HG03432 (cell line): Measurements from ENCODE around the gene SCFD2.

ENCODE experiments used
- ATAC-seq: cut with Tn5 transposase; IDR thresholded peaks from one replicate; pipeline ENCODE4 v1.9.1; 2021; ENCODE audit warnings: mild to moderate bottlenecking, moderate library complexity; ENCODE audit not compliant: unreplicated experiment

Gene SCFD2

DNA sequence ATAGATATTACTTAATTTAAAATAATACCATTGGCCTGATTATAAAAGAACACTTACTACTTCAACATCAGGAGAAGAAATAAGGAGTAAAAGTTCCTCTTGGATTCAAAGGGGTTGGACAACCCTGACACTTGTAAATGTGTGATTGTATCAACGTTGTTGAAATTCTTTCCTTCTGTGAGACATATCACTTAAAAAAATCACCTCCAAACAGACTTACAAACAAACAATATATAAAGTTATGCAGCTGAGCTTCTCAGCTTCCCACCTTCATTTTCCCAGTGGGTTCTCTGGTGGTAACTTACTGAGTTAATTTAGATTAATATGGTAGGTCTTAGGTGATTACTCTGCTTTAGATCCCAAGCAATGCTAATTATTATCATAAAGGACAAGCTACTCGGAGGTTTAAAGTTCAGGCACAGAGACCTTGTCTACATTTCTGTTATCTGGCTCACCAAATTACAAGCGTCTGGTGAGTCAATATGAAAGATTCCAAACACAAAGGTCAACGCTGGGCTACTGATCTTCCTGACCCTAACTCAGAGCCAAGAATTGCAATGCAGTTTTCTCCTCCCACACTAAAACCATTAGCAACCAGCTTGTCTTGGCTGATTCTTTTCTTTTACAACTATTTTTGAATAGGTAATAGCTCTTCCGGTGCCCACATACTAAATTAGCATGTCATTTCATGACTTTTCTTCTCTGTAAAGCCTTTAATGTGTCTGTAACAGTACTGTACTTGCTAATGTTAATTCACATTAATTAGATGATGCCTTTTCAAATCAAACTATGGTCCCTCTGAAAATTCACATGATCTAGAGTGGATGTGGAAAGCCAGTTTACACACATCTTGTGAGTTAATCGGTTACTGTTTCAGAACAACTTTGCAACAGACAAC lies 346.1 kb downstream of the SCFD2 start:
- no peak for ATAC-seq

DNA sequence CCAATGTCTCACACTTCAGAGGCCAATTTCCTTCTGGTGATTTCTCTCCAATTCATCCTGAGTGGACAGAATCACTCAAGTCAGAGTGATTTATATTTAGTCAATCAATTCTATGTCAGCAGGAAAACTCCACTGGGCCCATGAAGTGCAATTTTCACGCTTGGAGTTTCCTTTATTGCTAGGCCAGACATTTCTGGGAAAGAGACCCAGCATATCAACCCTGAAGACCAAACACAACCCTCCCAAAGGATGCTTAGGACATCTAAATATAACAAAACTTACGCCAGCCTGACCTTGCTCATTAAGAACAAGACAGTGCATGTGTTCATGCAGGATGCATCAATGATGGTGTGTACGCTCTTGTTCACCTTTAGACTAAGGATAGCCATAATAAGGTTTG lies 347.4 kb downstream of the SCFD2 start:
- ATAC-seq, result no peak

DNA sequence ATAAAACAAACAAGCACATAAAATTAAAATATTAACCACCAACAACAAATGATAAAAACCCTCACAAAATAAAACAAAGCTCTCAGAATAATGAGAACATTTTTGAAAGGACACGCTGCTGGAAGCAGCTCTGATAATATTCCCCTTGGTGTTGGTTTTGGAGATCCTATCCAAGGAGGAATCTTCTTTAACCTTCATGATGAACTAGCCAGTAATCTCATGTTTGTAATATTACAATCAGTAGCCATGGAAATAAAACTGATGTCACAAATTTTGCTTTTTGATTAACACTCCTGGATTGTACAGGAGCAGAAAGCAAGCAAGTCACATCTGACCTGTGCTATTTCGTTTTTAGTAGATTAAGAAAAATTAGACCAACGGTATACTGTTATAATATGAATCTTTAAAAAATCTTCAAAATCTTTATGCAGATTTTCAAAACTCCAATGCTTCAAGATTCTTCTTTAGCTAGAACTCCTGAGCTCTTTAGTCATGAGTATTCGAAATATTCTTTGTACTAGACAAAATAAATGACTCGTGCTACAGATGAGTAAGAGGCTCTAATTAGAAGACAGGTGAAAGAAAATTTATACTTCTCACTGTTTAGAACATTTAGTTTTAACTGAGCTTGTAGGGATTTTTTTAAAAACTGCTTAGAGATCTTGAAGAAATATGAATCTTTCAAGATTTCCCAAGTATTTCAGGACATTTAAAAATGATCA lies 349.6 kb downstream of the SCFD2 start:
- ATAC-seq, result no peak

DNA sequence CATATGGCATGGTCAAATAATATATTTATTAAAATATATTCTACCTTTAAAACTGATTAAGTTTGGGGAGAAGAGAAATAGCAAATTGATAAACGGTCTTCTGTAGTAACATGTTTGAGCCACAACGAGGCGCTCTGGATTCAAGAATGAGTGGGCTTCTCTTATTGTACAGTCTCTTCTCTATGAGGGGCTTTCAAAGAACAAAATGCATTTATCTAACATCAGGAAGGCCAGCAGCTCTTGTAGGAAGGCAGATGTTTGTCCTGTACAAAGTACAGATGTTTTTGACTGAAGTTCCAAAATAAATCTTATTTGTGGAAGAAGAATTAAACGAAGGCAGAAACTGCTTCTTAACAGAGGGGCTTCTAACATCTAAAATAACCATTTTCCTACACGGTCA lies 350.2 kb downstream of the SCFD2 start:
- ATAC-seq, result no peak

DNA sequence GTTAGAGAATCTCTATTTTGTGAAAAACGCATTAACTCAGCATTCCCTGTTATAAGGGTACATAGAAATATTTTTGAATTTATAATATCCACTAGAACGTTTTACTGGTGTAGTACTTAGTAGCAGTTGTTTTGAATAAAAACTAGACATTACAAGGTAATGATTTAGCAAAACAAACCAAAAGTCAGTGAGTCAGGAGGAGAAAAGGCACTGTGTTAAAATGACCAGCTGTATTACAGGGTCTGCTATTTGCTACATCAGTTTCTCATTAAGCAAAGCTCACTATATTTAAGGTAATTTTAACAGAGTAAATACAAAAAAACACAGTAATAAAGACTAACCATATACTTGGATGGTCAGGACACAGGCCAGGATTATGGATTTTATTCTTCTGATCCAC lies 351.0 kb downstream of the SCFD2 start:
- no peak for ATAC-seq

DNA sequence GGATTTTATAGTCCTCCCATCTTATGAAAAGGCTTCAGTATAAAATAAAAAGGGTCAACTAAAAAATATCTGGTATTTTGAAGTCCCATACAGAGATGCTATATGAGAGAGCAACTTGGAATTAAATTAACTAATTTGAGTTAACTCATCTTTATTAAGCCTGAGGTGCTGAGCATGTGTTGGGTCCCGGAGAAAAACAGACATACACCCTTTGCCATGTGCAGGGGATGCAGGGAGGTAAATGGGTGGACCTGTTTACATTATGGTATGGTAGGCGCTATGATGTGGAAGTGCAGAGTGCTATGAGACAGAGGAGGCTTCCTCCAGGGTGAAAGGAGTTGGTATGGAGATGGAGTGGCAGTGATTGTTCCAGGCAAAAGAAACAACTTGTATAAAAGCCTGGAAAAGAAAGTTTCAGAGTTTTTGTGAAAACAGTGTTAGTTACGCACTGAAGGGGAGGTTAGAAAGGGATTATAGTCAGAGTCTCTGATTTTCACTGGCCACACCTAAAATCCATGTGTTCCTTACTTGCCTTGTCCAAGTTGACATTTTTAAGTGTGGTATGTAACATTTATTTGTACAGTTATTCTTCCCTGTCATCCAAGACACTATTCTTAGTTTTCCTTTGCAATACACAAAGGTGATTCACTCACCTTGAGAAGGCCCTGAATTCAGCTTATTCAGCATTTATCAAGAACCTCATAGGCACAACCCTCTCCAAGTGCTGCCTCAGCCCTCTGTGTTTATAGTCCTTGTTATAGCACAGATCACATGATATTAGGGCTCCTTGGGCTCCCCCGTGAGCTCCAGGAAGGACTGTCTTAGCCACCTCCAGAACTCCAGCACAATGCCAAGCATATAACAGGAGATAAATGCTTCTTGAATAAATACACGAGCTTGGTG lies 351.7 kb downstream of the SCFD2 start:
- ATAC-seq, result no peak

DNA sequence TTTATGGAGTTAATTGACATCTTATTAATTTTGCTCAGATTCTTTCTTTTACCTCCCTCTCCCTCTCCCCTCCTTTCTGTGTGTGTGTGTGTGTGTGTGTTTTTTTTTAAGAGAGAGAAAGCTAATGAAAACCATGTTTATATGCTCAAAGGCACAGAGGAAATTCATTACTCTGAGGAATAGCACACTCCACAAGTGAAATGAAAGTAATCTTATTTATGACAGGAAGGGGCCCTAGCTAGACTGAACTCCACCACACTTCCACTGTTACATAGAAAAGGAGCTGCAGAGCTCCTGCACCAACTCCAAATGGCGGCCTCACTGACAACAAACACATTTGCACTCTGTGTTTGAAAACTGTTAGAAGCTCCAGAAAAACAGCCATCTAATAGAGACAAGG lies 353.1 kb downstream of the SCFD2 start:
- ATAC-seq, result peak; percentile 88

DNA sequence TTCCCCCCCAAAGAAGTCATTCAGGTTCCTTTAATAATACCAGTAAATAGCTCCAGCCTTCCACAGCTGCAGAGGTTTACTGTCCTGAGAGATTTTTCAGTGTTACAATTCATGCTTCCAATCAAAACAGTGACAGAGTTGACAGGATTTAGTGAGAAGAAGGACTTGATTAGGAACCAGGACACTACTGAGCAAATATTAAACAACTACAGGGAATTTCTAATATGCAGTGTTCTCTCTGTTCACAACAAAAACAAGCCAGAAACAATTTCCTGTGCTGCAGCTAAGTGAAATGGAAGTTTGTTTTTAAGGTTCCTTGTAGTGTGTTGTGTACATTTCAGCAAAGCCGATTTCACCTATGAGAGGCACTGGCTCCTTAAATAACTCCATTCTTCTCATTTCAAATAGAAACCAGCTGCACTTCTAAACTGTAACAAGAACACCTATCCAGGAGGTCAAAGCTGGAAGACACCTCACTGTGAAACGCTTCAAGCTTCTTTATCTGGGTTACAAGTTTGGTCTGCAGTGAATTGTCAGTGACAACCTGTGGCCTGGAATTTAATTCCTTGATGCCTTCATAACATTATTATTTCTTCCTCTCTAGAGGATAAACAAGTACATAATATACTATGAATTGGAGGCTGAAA lies 354.5 kb downstream of the SCFD2 start:
- no peak for ATAC-seq

DNA sequence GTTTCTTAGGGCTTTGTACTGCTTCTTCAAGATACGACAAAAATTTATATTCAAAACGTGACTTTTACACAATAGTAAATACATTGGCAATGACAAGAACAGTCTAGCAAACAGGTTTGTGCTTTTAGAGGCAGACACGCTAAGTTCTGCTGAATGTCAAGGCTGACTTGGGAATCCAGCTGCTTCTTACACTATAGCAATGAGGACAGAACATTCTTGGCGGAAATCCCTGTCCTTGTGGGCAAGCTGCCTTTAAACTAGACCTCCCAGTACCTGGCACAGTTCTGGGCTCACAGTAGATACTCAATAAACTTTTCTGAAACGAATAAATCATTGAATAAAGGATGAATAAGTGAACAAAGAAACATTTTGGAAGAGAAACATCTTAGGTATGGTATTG lies 355.5 kb downstream of the SCFD2 start:
- ATAC-seq, result no peak

DNA sequence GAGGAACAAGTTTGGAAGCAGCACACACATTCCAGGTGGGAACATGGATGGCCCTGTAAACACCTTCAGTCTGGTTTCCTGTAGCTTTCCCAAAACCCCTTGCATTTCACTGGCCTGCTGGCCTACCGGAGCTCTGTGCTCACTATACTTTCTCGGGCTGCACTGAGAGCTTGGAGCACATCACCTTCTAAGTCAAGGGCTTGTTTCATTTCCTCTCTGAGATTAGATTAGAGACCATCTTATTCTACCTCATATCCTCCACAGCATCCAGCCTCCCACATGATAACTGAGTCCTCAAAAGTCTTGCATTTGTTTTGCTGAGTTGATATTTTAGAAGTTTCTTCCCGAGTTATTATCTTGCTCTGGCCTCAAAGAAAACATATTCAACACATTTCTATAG lies 356.0 kb downstream of the SCFD2 start:
- peak; percentile 50 for ATAC-seq

DNA sequence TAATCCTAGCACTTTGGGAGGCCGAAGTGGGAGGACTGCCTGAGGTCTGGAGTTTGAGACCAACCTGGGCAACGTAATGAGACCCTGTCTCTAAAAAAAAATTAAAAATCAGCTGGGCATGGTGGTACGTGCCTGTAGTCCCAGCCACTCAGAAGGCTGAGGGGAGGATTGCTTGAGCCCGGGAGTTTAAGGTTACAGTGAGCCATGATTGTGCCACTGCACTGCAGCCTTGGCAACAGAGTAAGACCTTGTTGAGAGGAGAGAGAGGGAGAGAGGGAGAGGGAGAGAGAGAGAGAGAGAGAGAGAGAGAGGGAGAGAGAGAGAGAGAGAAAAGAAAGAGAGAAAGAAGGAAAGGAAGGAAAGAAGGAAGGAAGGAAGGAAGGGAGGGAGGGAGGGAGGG lies 358.8 kb downstream of the SCFD2 start:
- no peak for ATAC-seq

DNA sequence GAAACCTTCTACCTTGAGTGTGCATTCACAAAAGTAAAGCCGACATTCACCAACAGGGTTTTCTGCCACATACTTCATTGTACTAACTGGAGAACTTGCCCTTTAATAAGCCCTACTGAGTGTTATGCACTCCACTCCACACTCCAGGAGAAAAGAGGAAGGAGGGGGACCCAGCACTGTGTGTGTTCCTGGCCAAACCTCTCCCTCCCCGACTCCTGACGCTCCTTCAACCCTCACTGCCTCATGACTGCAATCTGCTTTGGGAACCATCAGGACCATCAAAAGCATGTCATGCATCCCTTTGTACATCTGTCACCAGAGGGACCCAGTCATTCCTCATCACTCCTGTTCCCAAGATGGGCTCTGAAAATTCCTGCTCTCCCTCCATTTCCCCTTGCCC lies 360.1 kb downstream of the SCFD2 start:
- no peak for ATAC-seq

DNA sequence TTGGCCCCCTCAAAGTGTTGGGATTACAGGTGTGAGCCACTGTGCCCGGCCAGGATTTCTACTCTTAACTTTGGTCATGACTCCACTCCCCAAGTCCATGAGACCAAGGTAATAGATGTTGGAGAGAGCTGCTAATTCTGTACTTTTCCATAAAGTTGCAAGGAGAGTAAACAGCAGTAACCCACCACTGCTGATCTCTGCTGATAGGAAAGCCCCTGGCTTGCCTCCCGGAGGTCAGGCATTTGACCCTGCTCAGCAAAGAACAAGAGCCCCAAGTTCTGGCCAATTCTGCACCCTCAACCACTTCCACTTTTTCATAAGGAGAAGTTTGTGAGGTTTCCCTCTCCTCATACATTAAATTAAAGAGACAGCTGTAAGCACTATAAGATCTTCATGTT lies 360.7 kb downstream of the SCFD2 start:
- ATAC-seq, result peak; percentile 29

DNA sequence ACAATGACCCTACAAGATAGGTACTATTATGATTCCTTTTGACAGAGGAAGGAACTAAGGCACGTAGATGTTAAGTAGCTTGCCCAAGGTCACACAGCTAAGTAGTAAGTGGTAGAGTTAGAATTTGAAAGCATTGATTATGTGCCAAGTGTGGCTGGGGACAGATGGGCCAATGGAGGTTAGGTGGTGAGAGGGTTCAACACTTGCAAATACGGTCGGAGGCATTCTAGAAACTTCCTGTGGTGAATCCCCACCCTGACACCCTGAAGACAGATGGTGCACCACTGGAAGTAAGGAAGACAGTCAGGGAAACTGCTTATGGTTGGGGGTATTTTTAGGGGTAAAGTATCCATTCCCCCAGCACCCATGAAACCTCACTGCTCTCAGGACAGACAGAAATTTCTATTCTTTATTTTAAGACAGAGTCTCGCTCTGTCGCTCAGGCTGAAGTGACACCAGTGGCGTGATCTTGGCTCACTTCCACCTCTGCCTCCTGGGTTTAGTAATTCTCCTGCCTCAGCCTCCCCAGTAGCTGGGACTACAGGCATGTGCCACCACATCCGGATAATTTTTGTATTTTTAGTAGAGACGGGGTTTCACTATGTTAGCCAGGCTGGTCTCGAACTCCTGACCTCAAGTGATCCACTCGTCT lies 361.2 kb downstream of the SCFD2 start:
- peak; percentile 59 for ATAC-seq

DNA sequence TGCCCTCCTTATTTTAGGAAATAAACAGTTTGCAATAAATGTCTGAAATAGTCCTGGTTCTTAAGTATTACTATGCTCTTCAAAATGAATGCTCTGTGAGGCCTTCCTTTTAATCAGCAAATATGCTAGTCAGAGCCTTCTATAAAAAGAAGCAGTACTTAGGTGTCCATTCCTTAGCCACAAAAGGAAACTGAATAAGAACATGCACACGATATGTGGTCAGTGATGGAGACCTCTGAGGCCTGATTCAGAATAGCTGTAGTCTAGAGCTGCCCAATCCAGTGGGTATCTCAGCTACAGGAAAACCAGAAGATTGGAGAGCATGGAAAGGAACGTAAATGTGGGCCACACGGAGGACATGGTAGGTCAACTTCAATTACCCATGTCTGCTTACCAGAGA lies 361.9 kb downstream of the SCFD2 start:
- no peak for ATAC-seq

DNA sequence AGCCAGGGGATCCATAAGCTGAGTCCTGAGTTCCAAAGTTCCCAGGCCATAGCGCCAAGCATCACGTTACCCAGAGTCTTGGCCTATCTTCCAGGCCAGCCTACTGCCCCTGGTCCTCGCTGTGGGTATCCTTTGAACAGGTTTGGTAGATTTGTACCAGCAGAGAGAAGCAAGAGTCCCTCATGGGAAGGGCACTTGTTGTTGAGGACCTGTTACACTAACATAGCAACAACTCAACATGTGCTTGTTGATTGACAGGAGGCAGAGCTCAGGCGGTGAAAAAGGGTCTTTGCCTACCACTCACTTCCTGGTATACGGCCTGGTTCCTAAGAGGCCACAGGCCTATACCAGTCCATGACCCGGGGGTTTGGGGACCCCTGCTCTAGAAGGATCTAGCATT lies 365.3 kb downstream of the SCFD2 start:
- no peak for ATAC-seq

DNA sequence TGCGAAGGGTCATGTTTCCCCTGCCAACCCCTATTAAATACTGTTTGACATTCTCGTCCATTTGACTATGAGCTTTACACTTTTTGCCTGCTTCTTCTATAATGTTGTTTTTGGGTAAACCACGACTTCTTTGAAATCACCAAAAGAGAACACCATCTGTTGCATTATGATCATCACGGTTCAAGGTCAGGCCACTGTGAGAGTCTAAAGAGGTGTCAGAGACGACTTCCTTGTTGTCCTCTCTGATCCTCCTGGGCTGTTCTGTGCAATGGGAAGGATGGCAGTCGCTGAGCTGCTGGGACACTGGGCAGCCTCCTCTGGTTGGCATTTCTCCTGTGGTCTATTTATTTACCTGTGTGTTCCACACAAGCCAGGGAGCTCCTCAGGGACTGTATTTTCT lies 366.2 kb downstream of the SCFD2 start:
- ATAC-seq, result no peak

DNA sequence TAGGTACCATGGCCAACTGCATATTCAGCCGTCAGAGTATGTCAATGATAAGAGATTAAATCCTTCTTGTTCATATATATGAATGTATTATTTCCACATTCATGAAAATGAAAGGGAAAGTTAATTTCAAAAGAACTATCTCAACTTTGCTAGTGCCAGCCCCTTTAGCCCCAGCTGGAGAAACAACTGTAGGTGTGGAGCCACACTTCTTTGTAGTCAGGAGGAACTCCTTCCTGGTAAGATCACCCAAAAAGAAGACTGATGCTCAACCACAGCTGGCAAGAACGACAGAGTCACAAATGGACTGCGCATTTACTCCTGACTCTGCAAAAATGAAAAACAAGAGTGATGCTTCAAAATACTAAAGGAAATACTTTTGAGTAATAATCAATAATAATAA lies 367.4 kb downstream of the SCFD2 start:
- no peak for ATAC-seq

DNA sequence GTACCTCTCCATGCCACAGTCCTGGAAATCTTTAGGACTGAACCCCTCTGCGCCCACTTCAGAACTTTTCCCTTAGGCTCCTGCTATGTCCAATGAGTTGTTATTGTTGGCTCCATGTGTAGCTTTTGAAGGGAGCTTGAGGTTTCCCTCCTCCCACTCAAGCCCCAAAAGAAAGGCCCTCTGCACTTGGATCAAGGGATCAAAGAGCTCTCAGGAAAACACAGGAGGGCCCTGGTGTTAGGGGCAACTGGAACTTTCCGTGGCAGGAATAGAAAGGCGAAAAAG lies 368.8 kb downstream of the SCFD2 start:
- ATAC-seq, result no peak

DNA sequence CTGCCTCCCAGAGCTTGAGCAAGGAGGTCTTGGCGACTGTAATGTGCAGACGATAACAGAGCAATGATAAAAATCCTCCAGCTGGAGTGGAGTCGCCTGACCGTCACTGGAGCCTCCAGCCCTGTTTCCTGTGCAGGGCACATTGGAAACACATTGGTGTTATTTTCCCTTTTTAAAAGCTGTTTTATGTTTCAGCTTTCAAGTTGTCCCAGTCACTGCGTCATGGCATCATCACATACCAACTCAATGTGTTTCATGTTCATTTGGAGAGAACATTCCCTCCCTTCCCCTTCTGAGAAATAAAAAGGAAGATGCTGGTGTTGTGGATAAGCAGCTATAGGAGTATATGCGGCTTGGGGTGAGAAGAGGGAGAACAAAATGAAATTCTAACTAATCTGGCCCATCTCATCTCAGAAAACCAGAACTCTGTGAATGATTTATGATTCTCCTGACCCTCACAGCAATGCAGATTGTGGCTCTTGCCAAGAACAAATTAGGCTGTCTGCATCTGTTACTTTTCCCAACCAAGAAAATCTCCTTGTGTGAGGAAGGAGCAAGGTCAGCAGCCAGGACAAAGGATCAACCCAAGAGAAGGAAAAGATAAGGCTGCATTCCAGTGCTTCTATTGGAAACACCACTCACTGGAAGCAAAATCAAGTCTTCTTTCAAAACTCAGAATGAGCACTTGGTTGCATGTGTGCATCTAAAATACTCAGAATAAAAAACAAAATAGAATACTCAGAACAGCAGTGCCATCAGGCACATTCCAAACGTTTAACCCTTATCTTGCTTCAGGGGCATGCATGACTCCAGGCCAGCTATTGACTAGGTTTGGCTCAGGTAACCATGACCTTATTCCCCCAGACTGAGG lies 369.4 kb downstream of the SCFD2 start:
- ATAC-seq, result no peak
